ENCODE results near the gene TBCK. TPM values are rescaled to one million over a fixed set of nuclear protein-coding genes. Genes with fewer than 3 reads are reported as not detected.

TBCK gene
- total and polyA plus RNA-seq, 9 of the 15 experiments (the other 6 are each of a cell fraction or from before 2014, with no cell fraction given), result 5.3 to 26.6 (median 16.2) TPM

DNA sequence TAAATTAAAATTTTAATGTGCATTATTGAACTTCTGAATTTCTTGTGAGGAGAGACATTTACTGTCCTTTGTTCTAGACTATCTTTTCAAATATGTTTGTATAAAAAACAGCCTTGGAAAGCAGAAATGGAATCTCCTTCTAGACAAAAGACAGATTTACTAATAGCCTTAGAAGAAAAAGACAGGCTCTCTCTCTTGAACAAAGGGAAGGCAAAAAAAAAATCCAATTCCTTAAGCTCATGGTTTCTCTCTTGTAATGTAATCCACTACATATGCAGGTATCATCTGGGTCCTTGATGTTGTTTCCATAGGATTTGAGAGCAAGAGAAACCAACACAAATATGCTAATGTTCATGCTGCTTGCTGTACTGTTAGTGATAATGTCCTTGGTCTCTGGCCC, 106.0 kb downstream of the TBCK start:
- DNase-seq (ENCODE audit: extremely low read depth in 1 of 4, low spot score in 3 of 4) (no peak), FAIRE-seq (no peak), ATAC-seq (no peak)
- no peak overlapping the region for H2AFZ ChIP-seq (ENCODE audit: low read depth, low read length)
- no peaks in the 10 kb centered on the region for H3K9me3 ChIP-seq (replicated peaks; ENCODE audit: control insufficient read depth, insufficient read depth, low read depth, low read length)
- no peak overlapping the region for H3K4me2 ChIP-seq (ENCODE audit: insufficient read depth, low read length)
- intact Hi-C loops (cut with micrococcal nuclease) (no loop called here), in situ Hi-C loops (cut with MboI) (no loop called here)
- ChIA-PET POLR2A (no interaction called here), CTCF (ENCODE audit: low intra/inter-chr PET ratio) (no interaction called here)
- no peaks in the 10 kb centered on the region for H3K27me3 ChIP-seq (ENCODE audit: control insufficient read depth in 2 of 2, insufficient read depth in 2 of 2, low read length in 2 of 2)
- no peaks in the 10 kb centered on the region for H3K4me1 ChIP-seq (replicated peaks in 1 of 2; ENCODE audit: control insufficient read depth in 2 of 2, insufficient read depth in 2 of 2, low read length in 2 of 2)
- H3K9ac ChIP-seq (ENCODE audit: insufficient read depth in 1 of 2, low read depth in 2 of 2, low read length in 2 of 2), result no peak overlapping the region
- no peak overlapping the region for H3K4me3 ChIP-seq
- peaks cover 2% of the 10 kb centered on the region; the same call in 1 of the 3 replicates for H3K36me3 ChIP-seq (ENCODE audit: control insufficient read depth, insufficient read depth, low read length)
- no TSS peak for BruUV-seq (replicated peaks)
- TF ChIP-seq ID3 (CRISPR knock-in tag; IDR thresholded peaks at IDR 0.05) (no peak), ID3 (tag; IDR thresholded peaks at IDR 0.05) (no peak), POU5F1 (IDR thresholded peaks at IDR 0.05; ENCODE audit: borderline replicate concordance, low read depth, low read length, partially characterized antibody) (no peak), ZNF239 (CRISPR knock-in tag; IDR thresholded peaks at IDR 0.05) (no peak), ZNF224 (CRISPR knock-in tag; IDR thresholded peaks at IDR 0.05) (no peak), RBM14 (IDR thresholded peaks at IDR 0.05; ENCODE audit: borderline replicate concordance, insufficient read depth, low read depth, low read length) (no peak), RBM22 (IDR thresholded peaks at IDR 0.05; ENCODE audit: low read depth, low read length, poor library complexity, severe bottlenecking) (no peak), GTF2B (IDR thresholded peaks at IDR 0.05; ENCODE audit: extremely low read depth, insufficient read length) (no peak), ZNF408 (CRISPR knock-in tag; IDR thresholded peaks at IDR 0.05; ENCODE audit: low read depth) (no peak), IRF2 (CRISPR knock-in tag; IDR thresholded peaks at IDR 0.05) (no peak), WHSC1 (IDR thresholded peaks at IDR 0.05; ENCODE audit: low read length) (no peak), EGR1 (conservative IDR thresholded peaks at IDR 0.05) (no peak), ZNF431 (CRISPR knock-in tag; IDR thresholded peaks at IDR 0.05) (no peak)
- TF ChIP-seq, protein P1, sequence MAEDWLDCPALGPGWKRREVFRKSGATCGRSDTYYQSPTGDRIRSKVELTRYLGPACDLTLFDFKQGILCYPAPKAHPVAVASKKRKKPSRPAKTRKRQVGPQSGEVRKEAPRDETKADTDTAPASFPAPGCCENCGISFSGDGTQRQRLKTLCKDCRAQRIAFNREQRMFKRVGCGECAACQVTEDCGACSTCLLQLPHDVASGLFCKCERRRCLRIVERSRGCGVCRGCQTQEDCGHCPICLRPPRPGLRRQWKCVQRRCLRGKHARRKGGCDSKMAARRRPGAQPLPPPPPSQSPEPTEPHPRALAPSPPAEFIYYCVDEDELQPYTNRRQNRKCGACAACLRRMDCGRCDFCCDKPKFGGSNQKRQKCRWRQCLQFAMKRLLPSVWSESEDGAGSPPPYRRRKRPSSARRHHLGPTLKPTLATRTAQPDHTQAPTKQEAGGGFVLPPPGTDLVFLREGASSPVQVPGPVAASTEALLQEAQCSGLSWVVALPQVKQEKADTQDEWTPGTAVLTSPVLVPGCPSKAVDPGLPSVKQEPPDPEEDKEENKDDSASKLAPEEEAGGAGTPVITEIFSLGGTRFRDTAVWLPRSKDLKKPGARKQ (CRISPR knock-in tag; IDR thresholded peaks at IDR 0.05), result no peak
- TF ChIP-seq, protein P2, sequence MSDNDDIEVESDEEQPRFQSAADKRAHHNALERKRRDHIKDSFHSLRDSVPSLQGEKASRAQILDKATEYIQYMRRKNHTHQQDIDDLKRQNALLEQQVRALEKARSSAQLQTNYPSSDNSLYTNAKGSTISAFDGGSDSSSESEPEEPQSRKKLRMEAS (CRISPR knock-in tag; IDR thresholded peaks at IDR 0.05), result no peak
- no peaks in the 10 kb centered on the region for H4K20me1 ChIP-seq (replicated peaks; ENCODE audit: control insufficient read depth, insufficient read depth, low read length)
- H3K9me1 ChIP-seq (ENCODE audit: control insufficient read depth, insufficient read depth, low read length), result no peaks in the 10 kb centered on the region
- H3K27ac ChIP-seq (ENCODE audit: extremely low read depth, low read depth, low read length), result no peak overlapping the region
- no peaks in the 10 kb centered on the region for H3K79me2 ChIP-seq (ENCODE audit: control insufficient read depth, insufficient read depth, low read length)

All from K562 (cell line).